HG03103 (cell line): ENCODE results near the gene PRX.

Experiments
- ATAC-seq: cut with Tn5 transposase; IDR thresholded peaks from one replicate; pipeline ENCODE4 v1.9.1; 2021; ENCODE audit warnings: low read depth; ENCODE audit not compliant: unreplicated experiment

The PRX gene

GRCh38 chr19:40369797-40370196, 43.4 kb downstream of the PRX start:
- ATAC-seq = no peak

GRCh38 chr19:40367577-40368434, 45.4 kb downstream of the PRX start:
- ATAC-seq = no peak

- no peak for ATAC-seq
These were observed 46.2 kb downstream of the PRX start for GRCh38 chr19:40366697-40367561.

GRCh38 chr19:40365613-40366401, 47.4 kb downstream of the PRX start:
- no peak for ATAC-seq

GRCh38 chr19:40365010-40365409, 48.2 kb downstream of the PRX start:
- no peak for ATAC-seq

GRCh38 chr19:40363069-40363468, 50.1 kb downstream of the PRX start:
- ATAC-seq = no peak

- ATAC-seq = no peak
These were observed 51.0 kb downstream of the PRX start for GRCh38 chr19:40362160-40362559.

GRCh38 chr19:40360708-40361241, 52.4 kb downstream of the PRX start:
- no peak for ATAC-seq

GRCh38 chr19:40360020-40360707, 53.0 kb downstream of the PRX start:
- no peak for ATAC-seq

GRCh38 chr19:40358773-40359172, 54.4 kb downstream of the PRX start:
- ATAC-seq = no peak

- no peak for ATAC-seq
These were observed 55.5 kb downstream of the PRX start for GRCh38 chr19:40357640-40358039.

GRCh38 chr19:40356681-40357595, 56.2 kb downstream of the PRX start:
- no peak for ATAC-seq

GRCh38 chr19:40355975-40356680, 57.0 kb downstream of the PRX start:
- ATAC-seq = no peak

- no peak for ATAC-seq
These were observed 64.1 kb downstream of the PRX start for GRCh38 chr19:40348961-40349507.

GRCh38 chr19:40348125-40348913, 64.9 kb downstream of the PRX start, which contains the start of the genes C19orf47 and PLD3:
TSS of gene C19orf47 (minus strand) at chr19:40348397. CDS start at chr19:40341857, 6,540 bp downstream.
TSS of gene PLD3 (plus strand) at chr19:40348695. CDS start at chr19:40366484, 17,789 bp downstream.
- peak; percentile 94 for ATAC-seq

GRCh38 chr19:40344422-40344821, 68.8 kb downstream of the PRX start:
- ATAC-seq = no peak
